ENCODE results near the gene BCAP29.

BCAP29 gene

DNA sequence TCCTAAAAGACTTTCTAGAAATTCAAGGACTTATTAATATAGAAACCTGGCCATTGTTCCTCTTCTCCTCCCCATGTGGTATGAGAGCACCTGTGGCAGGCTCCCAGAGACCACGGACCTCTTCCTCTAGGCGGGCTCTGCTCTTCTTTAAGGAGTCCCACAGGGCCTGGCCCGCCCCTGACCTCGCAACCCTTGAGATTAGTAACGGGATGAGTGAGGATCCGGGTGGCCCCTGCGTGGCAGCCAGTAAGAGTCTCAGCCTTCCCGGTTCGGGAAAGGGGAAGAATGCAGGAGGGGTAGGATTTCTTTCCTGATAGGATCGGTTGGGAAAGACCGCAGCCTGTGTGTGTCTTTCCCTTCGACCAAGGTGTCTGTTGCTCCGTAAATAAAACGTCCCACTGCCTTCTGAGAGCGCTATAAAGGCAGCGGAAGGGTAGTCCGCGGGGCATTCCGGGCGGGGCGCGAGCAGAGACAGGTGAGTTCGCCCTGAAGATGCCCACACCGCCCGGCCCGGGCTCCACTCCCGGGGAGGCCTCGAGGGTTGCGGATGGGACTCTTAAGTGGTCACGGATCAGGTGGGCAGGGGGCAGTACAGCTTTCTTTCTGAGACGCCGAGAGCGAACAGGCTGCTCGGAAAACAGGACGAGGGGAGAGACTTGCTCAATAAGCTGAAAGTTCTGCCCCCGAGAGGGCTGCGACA lies 80.5 kb downstream of the BCAP29 start, which contains the start of gene SLC26A4:
Gene SLC26A4, plus strand, starts transcription at position 448 of the 700 bp plus-strand sequence. CDS start 814 bp downstream, outside the sequence.
- Mint-ChIP-seq H3K27ac (peak within 1 kb of the TSS; percentile 85), H3K4me1 (ENCODE audit: low read depth) (peaks cover 39% of the 10 kb centered on the region)

DNA sequence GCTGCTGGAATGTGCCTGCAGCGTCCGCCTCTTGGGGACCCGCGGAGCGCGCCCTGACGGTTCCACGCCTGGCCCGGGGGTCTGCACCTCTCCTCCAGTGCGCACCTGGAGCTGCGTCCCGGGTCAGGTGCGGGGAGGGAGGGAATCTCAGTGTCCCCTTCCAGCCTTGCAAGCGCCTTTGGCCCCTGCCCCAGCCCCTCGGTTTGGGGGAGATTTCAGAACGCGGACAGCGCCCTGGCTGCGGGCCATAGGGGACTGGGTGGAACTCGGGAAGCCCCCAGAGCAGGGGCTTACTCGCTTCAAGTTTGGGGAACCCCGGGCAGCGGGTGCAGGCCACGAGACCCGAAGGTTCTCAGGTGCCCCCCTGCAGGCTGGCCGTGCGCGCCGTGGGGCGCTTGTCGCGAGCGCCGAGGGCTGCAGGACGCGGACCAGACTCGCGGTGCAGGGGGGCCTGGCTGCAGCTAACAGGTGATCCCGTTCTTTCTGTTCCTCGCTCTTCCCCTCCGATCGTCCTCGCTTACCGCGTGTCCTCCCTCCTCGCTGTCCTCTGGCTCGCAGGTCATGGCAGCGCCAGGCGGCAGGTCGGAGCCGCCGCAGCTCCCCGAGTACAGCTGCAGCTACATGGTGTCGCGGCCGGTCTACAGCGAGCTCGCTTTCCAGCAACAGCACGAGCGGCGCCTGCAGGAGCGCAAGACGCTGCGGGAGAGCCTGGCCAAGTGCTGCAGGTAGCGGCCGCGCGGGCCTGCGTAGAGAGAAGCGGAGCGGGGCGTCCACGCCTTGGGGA lies 81.2 kb downstream of the BCAP29 start:
- H3K9me3 Mint-ChIP-seq, result no peaks in the 10 kb centered on the region
- no peaks in the 10 kb centered on the region for H3K36me3 Mint-ChIP-seq (ENCODE audit: low read depth)
- H3K4me3 Mint-ChIP-seq, result peak overlapping the region; percentile 86
- peaks cover 39% of the 10 kb centered on the region for H3K4me1 Mint-ChIP-seq (ENCODE audit: low read depth)
- H3K27me3 Mint-ChIP-seq, result peaks cover 38% of the 10 kb centered on the region
- H3K27ac Mint-ChIP-seq, result no peak overlapping the region

More for the DNA sequence above, 80.5 kb downstream of the BCAP29 start, which contains the start of gene SLC26A4:
- peak within 1 kb of the TSS; percentile 86 for H3K4me3 Mint-ChIP-seq
- H3K36me3 Mint-ChIP-seq (ENCODE audit: low read depth), result no peaks in the 10 kb centered on the region
- peaks cover 39% of the 10 kb centered on the region for H3K27me3 Mint-ChIP-seq
- H3K9me3 Mint-ChIP-seq, result no peaks in the 10 kb centered on the region

DNA sequence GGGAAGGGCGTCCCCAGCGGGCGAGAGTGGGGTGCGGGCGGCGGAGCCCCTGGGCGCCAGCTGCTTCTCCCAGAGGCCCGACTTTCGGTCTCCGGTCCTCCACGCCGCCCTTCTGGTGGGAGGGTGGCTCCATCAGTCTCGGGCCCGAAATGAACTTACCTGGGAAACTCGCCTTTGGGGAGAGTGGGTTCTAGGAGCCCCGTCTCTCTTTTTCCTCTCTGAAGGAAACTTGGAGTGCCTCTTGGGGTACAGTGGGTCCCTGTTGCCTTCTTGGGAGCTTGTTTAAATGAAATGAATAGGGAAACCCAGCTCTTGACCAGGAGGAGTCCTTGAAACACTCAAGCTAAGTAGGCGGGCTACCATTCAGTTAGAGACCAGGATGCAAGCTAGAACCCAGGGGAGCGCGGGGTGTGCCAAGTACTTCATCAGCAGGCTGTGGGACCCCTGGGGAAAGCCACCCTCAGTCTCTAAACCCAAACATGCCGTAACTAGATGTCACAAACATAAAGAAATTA lies 81.9 kb downstream of the BCAP29 start:
- Mint-ChIP-seq H3K9me3 (no peaks in the 10 kb centered on the region), H3K27me3 (peaks cover 38% of the 10 kb centered on the region), H3K4me1 (ENCODE audit: low read depth) (peaks cover 39% of the 10 kb centered on the region), H3K36me3 (ENCODE audit: low read depth) (no peaks in the 10 kb centered on the region), H3K27ac (no peak overlapping the region), H3K4me3 (peak overlapping the region; percentile 86)

DNA sequence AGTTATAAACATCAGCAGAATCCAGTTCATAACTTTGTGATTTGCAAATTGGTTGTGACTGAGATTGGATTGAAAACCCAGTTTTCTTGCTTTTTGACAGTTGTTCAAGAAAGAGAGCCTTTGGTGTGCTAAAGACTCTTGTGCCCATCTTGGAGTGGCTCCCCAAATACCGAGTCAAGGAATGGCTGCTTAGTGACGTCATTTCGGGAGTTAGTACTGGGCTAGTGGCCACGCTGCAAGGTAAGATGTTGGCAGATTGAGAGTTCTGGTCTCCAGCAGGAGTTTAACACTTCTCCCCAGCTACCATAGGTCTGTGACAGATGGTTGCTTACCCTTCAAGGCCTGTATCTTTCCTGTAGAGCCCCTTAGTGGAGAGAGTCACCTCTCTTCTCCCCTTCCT lies 83.2 kb downstream of the BCAP29 start:
- no peak overlapping the region for H3K27ac Mint-ChIP-seq
- no peak overlapping the region for H3K4me3 Mint-ChIP-seq
- peaks cover 37% of the 10 kb centered on the region for H3K4me1 Mint-ChIP-seq (ENCODE audit: low read depth)
- peaks cover 38% of the 10 kb centered on the region for H3K27me3 Mint-ChIP-seq
- H3K36me3 Mint-ChIP-seq (ENCODE audit: low read depth), result no peaks in the 10 kb centered on the region
- no peaks in the 10 kb centered on the region for H3K9me3 Mint-ChIP-seq

DNA sequence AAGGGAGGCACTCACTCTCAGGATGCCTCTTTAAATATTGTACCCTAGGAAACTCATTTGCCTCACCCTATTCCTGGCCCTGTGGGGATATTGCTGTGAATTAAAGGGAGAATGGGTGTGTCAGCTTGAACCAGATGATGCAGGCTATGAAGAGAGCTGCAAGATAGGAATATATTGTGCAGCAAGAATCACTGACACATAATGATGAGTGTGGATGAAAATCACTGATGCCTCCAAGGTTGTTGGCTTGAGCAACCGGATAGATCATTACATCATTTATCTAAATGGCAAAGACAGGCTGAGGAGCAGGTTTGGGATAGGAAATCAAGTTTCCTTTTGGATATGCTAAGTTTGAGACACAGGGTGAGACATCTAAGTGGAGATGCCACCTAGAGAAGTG lies 86.7 kb downstream of the BCAP29 start:
- no peak overlapping the region for H3K27ac Mint-ChIP-seq
- H3K4me3 Mint-ChIP-seq, result no peak overlapping the region
- H3K9me3 Mint-ChIP-seq, result no peaks in the 10 kb centered on the region
- H3K36me3 Mint-ChIP-seq (ENCODE audit: low read depth), result no peaks in the 10 kb centered on the region
- peaks cover 13% of the 10 kb centered on the region for H3K4me1 Mint-ChIP-seq (ENCODE audit: low read depth)
- H3K27me3 Mint-ChIP-seq, result peaks cover 43% of the 10 kb centered on the region

DNA sequence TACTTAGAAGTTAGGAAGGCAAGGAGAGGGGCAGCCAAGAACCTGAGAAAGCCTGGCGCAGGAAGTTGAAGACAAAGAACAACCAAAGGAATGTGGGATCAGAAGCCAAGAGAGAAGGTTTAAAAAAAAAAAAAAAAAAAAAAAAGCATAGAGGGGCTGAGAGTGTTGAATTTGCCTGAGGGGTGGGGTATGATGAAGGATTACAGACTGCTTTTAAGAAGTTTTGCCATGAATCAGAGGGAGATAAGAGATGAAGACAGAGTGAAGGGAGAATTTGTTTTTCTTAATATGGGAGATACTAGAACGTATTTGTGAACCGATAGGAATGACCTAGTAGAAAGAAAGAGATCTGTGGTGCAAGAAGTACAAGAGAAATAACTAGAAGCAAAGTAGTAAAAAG lies 87.3 kb downstream of the BCAP29 start:
- H3K4me1 Mint-ChIP-seq (ENCODE audit: low read depth), result peaks cover 8% of the 10 kb centered on the region
- no peak overlapping the region for H3K4me3 Mint-ChIP-seq
- H3K27ac Mint-ChIP-seq, result no peak overlapping the region
- H3K9me3 Mint-ChIP-seq, result no peaks in the 10 kb centered on the region
- H3K27me3 Mint-ChIP-seq, result peaks cover 37% of the 10 kb centered on the region
- H3K36me3 Mint-ChIP-seq (ENCODE audit: low read depth), result no peaks in the 10 kb centered on the region

DNA sequence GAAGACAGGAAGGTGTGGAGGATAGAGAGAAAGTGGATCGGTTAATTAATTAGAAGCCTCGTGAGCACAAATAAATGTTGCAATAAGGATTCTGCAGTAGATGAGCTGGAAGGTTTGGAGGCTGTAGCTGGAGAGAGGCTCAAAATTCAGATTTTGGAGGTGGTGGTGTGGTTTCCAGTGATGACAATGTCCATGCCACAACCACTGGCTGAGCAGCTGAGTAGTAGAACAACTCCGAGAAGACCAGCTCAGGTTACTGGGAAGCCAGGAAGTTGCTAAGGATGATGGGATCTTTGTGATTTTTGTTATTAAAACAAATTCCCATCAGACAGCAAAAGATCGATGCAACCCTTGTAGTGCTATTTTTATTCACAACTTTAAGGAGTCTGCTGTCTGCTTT lies 88.2 kb downstream of the BCAP29 start:
- no peak overlapping the region for H3K27ac Mint-ChIP-seq
- H3K27me3 Mint-ChIP-seq, result peaks cover 34% of the 10 kb centered on the region
- H3K36me3 Mint-ChIP-seq (ENCODE audit: low read depth), result no peaks in the 10 kb centered on the region
- H3K4me1 Mint-ChIP-seq (ENCODE audit: low read depth), result peaks cover 6% of the 10 kb centered on the region
- no peak overlapping the region for H3K4me3 Mint-ChIP-seq
- H3K9me3 Mint-ChIP-seq, result no peaks in the 10 kb centered on the region
